GM23338 (cell line): Measurements from ENCODE around the gene SYCP2. TPM values are rescaled to one million over a fixed set of nuclear protein-coding genes. Genes with fewer than 3 reads are reported as not detected.
A peak's percentile ranks its signal among the peaks of the same experiment; 100 is the strongest.

Source experiments
- ATAC-seq: fragments of 200-7000 bp; cut with Tn5 transposase; 3 replicates; pipeline ENCODE4 v1.9.1; 2020
- DNase-seq: peaks from one replicate; pipeline ENCODE4 v3.0.0-alpha.2; 2015; ENCODE audit warnings: low spot score
- H2AFZ ChIP-seq: fragments of 200-600 bp; sonication (generic); 2 replicates; pipeline ENCODE4 v1.8.0; 2016; ENCODE audit warnings: antibody characterized with exemption, mild to moderate bottlenecking, moderate library complexity
- H3F3A ChIP-seq: fragments of 200-600 bp; sonication (generic); replicated peaks from 2 replicates; pipeline ENCODE4 v1.8.0; 2017; ENCODE audit warnings: antibody characterized with exemption, mixed run types, low read depth
- H3K27ac ChIP-seq: fragments of 200-600 bp; sonication (generic); 2 replicates; pipeline ENCODE4 v1.6.1; 2016; ENCODE audit warnings: low read depth
- H3K27me3 ChIP-seq: fragments of 200-600 bp; sonication (generic); 2 replicates; pipeline ENCODE4 v1.8.0; 2016; ENCODE audit warnings: mild to moderate bottlenecking, mixed run types, moderate library complexity; ENCODE audit not compliant: insufficient read depth
- H3K36me3 ChIP-seq: fragments of 200-600 bp; sonication (generic); 2 replicates; pipeline ENCODE4 v1.8.0; 2016; ENCODE audit warnings: mild to moderate bottlenecking; ENCODE audit not compliant: insufficient read depth
- H3K4me1 ChIP-seq: fragments of 200-600 bp; sonication (generic); 2 replicates; pipeline ENCODE4 v1.8.0; 2016; ENCODE audit warnings: mild to moderate bottlenecking, moderate library complexity; ENCODE audit not compliant: insufficient read depth
- H3K4me2 ChIP-seq: fragments of 200-600 bp; sonication (generic); 2 replicates; pipeline ENCODE4 v1.7.1; 2017; ENCODE audit warnings: mixed run types
- H3K4me3 ChIP-seq: fragments of 200-600 bp; sonication (generic); 2 replicates; pipeline ENCODE4 v1.6.1; 2016; ENCODE audit warnings: mixed run types
- H3K79me2 ChIP-seq: fragments of 200-600 bp; sonication (generic); replicated peaks from 2 replicates; pipeline ENCODE4 v1.8.0; 2017; ENCODE audit warnings: mild to moderate bottlenecking; ENCODE audit not compliant: insufficient read depth
- H3K9me2 ChIP-seq: fragments of 200-600 bp; sonication (generic); 2 replicates; pipeline ENCODE4 v1.8.0; 2017; ENCODE audit not compliant: insufficient read depth
- H4K20me1 ChIP-seq: fragments of 200-600 bp; sonication (generic); replicated peaks from 2 replicates; pipeline ENCODE4 v1.8.0; 2017; ENCODE audit warnings: mild to moderate bottlenecking; ENCODE audit not compliant: insufficient read depth
- H3K27ac Mint-ChIP-seq: 2 replicates; pipeline ENCODE4 v1.8.0; 2020; ENCODE audit warnings: inconsistent platforms, mild to moderate bottlenecking, moderate library complexity, mixed read lengths
- H3K27me3 Mint-ChIP-seq: 3 replicates; pipeline ENCODE4 v1.8.0; 2022; ENCODE audit warnings: low read depth, mild to moderate bottlenecking, moderate library complexity, mixed read lengths, inconsistent platforms; ENCODE audit not compliant: insufficient read depth, poor library complexity
- H3K36me3 Mint-ChIP-seq: 3 replicates; pipeline ENCODE4 v1.8.0; 2021; ENCODE audit warnings: low read depth, mild to moderate bottlenecking, inconsistent platforms, moderate library complexity, mixed read lengths
- H3K4me1 Mint-ChIP-seq: 3 replicates; pipeline ENCODE4 v1.8.0; 2020; ENCODE audit warnings: mild to moderate bottlenecking, inconsistent platforms, mixed read lengths
- H3K4me3 Mint-ChIP-seq: 3 replicates; pipeline ENCODE4 v1.8.0; 2021; ENCODE audit warnings: moderate library complexity, mild to moderate bottlenecking, inconsistent platforms, mixed read lengths
- H3K9me3 Mint-ChIP-seq: 3 replicates; pipeline ENCODE4 v1.8.0; 2020; ENCODE audit warnings: moderate library complexity, mild to moderate bottlenecking, inconsistent platforms, mixed read lengths
- CREB1 ChIP-seq: fragments of 250-450 bp; sonication (Bioruptor Pico); IDR thresholded peaks from 2 replicates; pipeline ENCODE4 v1.5.0; 2020; ENCODE audit warnings: low read depth, mild to moderate bottlenecking, moderate library complexity
- CTCF ChIP-seq, 2 experiments: fragments of 200-600 bp in 1 of 2; sonication (generic) in 1 of 2; conservative IDR thresholded peaks; 2 replicates each; pipeline versions ENCODE4 v1.5.1 to v1.6.1; 2016 to 2017; ENCODE audit warnings: antibody characterized with exemption in 2 of 2, low read depth in 2 of 2, mild to moderate bottlenecking in 2 of 2, moderate library complexity in 1 of 2
- EZH2 ChIP-seq: fragments of 200-600 bp; sonication (generic); IDR thresholded peaks from one replicate; pipeline ENCODE4 v1.8.0; 2017; ENCODE audit warnings: antibody characterized with exemption, mild to moderate bottlenecking, low read depth; ENCODE audit not compliant: unreplicated experiment
- JUNB ChIP-seq: IDR thresholded peaks from one replicate; pipeline ENCODE4 v1.6.1; 2016; ENCODE audit warnings: antibody characterized with exemption; ENCODE audit not compliant: unreplicated experiment
- NANOG ChIP-seq: IDR thresholded peaks from 2 replicates; pipeline ENCODE4 v1.6.1; 2016; ENCODE audit warnings: antibody characterized with exemption, borderline replicate concordance
- POLR2AphosphoS5 ChIP-seq: IDR thresholded peaks from 2 replicates; pipeline ENCODE4 v1.6.1; 2016; ENCODE audit warnings: antibody characterized with exemption, low read depth
- STAT1 ChIP-seq: IDR thresholded peaks from one replicate; pipeline ENCODE4 v1.6.1; 2016; ENCODE audit warnings: antibody characterized with exemption; ENCODE audit not compliant: unreplicated experiment
- ZNF114 ChIP-seq: fragments of 250-450 bp; sonication (Bioruptor Pico); IDR thresholded peaks from 2 replicates; pipeline ENCODE4 v1.5.0; 2020; ENCODE audit warnings: mild to moderate bottlenecking, moderate library complexity
- ZNF331 ChIP-seq: fragments of 250-450 bp; sonication (Bioruptor Pico); IDR thresholded peaks from 2 replicates; pipeline ENCODE4 v1.5.0; 2020; ENCODE audit warnings: low read depth, mild to moderate bottlenecking, moderate library complexity
- ZNF462 ChIP-seq: fragments of 250-450 bp; sonication (Bioruptor Pico); IDR thresholded peaks from 2 replicates; pipeline ENCODE4 v1.5.0; 2020; ENCODE audit warnings: mild to moderate bottlenecking, moderate library complexity
- polyA plus RNA-seq: library from polyadenylated mRNA; unstranded; fragments of >200 nt; fragmentation: Nextera tagmentation; extraction: Ambion mirVana; gene quantifications from 2 replicates; pipeline ENCODE4 v1.2.1, GENCODE V29; 2016
- total RNA-seq: library from RNA; depleted of rRNA; stranded (reverse); fragments of >200 nt; shearing (Covaris generic); gene quantifications from 2 replicates; pipeline ENCODE4 v1.2.3, GENCODE V29; 2014
- TF ChIP-seq, protein P1 (sequence below): IDR thresholded peaks from one replicate; pipeline ENCODE4 v1.6.1; 2018; ENCODE audit warnings: antibody characterized with exemption; ENCODE audit not compliant: unreplicated experiment
- TF ChIP-seq, protein P2 (sequence below): IDR thresholded peaks from 2 replicates; pipeline ENCODE4 v1.6.1; 2016; ENCODE audit warnings: antibody characterized with exemption

The SYCP2 gene
- total and polyA plus RNA-seq, 2 experiments from 2014 or later: 0.50 to 2.1 TPM

- peaks cover 11% of the 10 kb centered on the region; the same call in 1 of the 2 replicates for H4K20me1 ChIP-seq
- Mint-ChIP-seq H3K4me1 (peaks cover 14% of the 10 kb centered on the region), H3K27me3 (peaks cover 24% of the 10 kb centered on the region), H3K4me3 (peak within 1 kb of the TSS; percentile 92), H3K9me3 (peaks cover 12% of the 10 kb centered on the region), H3K36me3 (peaks cover 23% of the 10 kb centered on the region), H3K27ac (peak within 1 kb of the TSS; percentile 98)
- H3K27me3 ChIP-seq: peaks cover 41% of the 10 kb centered on the region
- H3K9me2 ChIP-seq: no peaks in the 10 kb centered on the region
- H3K4me1 ChIP-seq: peaks cover 14% of the 10 kb centered on the region
- peak within 1 kb of the TSS; percentile 92 for H3K27ac ChIP-seq
- H3K79me2 ChIP-seq: peaks cover 12% of the 10 kb centered on the region; the same call in 1 of the 2 replicates
- peak within 1 kb of the TSS; percentile 74 for H3K4me3 ChIP-seq
- TF ChIP-seq JUNB: no peak
- no peak for TF ChIP-seq ZNF114 (CRISPR knock-in tag)
- peak; percentile 67 for TF ChIP-seq POLR2AphosphoS5
- TF ChIP-seq ZNF331: no peak
- no peak for TF ChIP-seq STAT1
- TF ChIP-seq ZNF462 (CRISPR knock-in tag): no peak
- TF ChIP-seq, protein P1, sequence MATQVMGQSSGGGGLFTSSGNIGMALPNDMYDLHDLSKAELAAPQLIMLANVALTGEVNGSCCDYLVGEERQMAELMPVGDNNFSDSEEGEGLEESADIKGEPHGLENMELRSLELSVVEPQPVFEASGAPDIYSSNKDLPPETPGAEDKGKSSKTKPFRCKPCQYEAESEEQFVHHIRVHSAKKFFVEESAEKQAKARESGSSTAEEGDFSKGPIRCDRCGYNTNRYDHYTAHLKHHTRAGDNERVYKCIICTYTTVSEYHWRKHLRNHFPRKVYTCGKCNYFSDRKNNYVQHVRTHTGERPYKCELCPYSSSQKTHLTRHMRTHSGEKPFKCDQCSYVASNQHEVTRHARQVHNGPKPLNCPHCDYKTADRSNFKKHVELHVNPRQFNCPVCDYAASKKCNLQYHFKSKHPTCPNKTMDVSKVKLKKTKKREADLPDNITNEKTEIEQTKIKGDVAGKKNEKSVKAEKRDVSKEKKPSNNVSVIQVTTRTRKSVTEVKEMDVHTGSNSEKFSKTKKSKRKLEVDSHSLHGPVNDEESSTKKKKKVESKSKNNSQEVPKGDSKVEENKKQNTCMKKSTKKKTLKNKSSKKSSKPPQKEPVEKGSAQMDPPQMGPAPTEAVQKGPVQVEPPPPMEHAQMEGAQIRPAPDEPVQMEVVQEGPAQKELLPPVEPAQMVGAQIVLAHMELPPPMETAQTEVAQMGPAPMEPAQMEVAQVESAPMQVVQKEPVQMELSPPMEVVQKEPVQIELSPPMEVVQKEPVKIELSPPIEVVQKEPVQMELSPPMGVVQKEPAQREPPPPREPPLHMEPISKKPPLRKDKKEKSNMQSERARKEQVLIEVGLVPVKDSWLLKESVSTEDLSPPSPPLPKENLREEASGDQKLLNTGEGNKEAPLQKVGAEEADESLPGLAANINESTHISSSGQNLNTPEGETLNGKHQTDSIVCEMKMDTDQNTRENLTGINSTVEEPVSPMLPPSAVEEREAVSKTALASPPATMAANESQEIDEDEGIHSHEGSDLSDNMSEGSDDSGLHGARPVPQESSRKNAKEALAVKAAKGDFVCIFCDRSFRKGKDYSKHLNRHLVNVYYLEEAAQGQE: no peak
- TF ChIP-seq CREB1 (CRISPR knock-in tag): peak; percentile 66
- no peak for TF ChIP-seq NANOG
- TF ChIP-seq CTCF (conservative IDR thresholded peaks at IDR 0.05; ENCODE audit: low read depth in 2 of 2): no peak; a peak in 1 of 4 replicates
- TF ChIP-seq EZH2: no peak
- TF ChIP-seq, protein P2, sequence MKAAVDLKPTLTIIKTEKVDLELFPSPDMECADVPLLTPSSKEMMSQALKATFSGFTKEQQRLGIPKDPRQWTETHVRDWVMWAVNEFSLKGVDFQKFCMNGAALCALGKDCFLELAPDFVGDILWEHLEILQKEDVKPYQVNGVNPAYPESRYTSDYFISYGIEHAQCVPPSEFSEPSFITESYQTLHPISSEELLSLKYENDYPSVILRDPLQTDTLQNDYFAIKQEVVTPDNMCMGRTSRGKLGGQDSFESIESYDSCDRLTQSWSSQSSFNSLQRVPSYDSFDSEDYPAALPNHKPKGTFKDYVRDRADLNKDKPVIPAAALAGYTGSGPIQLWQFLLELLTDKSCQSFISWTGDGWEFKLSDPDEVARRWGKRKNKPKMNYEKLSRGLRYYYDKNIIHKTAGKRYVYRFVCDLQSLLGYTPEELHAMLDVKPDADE: no peak
- no peaks in the 10 kb centered on the region for H3F3A ChIP-seq
- ATAC-seq: peak; percentile 94
- peak within 1 kb of the TSS; percentile 94 for H2AFZ ChIP-seq
- peaks cover 16% of the 10 kb centered on the region; the same call in 1 of the 2 replicates for H3K36me3 ChIP-seq
- peak within 1 kb of the TSS; percentile 86 for H3K4me2 ChIP-seq
- DNase-seq: peak; percentile 96
These were observed 6.9 kb upstream of the SYCP2 start, which contains the start of the genes FAM217B and PPP1R3D for GRCh38 chr20:59940129-59940955. Gene FAM217B (plus strand): TSS chr20:59940389. CDS start chr20:59943944, 3,555 bp downstream. Gene PPP1R3D (minus strand): TSS chr20:59940305. CDS start chr20:59939931, 374 bp downstream.
